GM20431 (cell line): ENCODE data around the gene MLC1.

Experiments used
- in situ Hi-C: fragments of 300-500 bp; cut with MseI, MboI; formaldehyde crosslinking; loops from one replicate; pipeline ENCODE4 v1.15.0; 2020; ENCODE audit warnings: low sequenced_read_pairs; ENCODE audit not compliant: unreplicated experiment

The MLC1 gene

GRCh38 chr22:50045211-50046018 is 39.8 kb downstream of the MLC1 start:
- in situ Hi-C loops, result no loop called here

GRCh38 chr22:50044485-50045118 is 40.6 kb downstream of the MLC1 start:
- in situ Hi-C loops, result no loop called here

- in situ Hi-C loops, result no loop called here
These were observed 43.7 kb downstream of the MLC1 start for GRCh38 chr22:50041361-50042065.

GRCh38 chr22:50040717-50041116 is 44.5 kb downstream of the MLC1 start:
- in situ Hi-C loops, result no loop called here

GRCh38 chr22:50039669-50040443 is 45.4 kb downstream of the MLC1 start:
- in situ Hi-C loops, result loop anchor here (10.0 kb wide), 1 partner anchor 105 kb away; no protein-coding TSS in a partner anchor

- in situ Hi-C loops, result loop anchor here (10.0 kb wide), 1 partner anchor 101 kb away; no protein-coding TSS in a partner anchor
These were observed 49.1 kb downstream of the MLC1 start for GRCh38 chr22:50035976-50036724.

GRCh38 chr22:50035131-50035881 is 49.9 kb downstream of the MLC1 start:
- in situ Hi-C loops, result loop anchor here (10.0 kb wide), 1 partner anchor 101 kb away; no protein-coding TSS in a partner anchor

- in situ Hi-C loops, result loop anchor here (10.0 kb wide), 1 partner anchor 100 kb away; no protein-coding TSS in a partner anchor
These were observed 50.8 kb downstream of the MLC1 start for GRCh38 chr22:50034126-50035081.

GRCh38 chr22:50032941-50033601 is 52.2 kb downstream of the MLC1 start:
- in situ Hi-C loops, result loop anchor here (10.0 kb wide), 1 partner anchor 98 kb away; no protein-coding TSS in a partner anchor

GRCh38 chr22:50032109-50032871 is 52.9 kb downstream of the MLC1 start:
- in situ Hi-C loops, result loop anchor here (10.0 kb wide), 1 partner anchor 97 kb away; no protein-coding TSS in a partner anchor

GRCh38 chr22:50031189-50032091 is 53.8 kb downstream of the MLC1 start:
- in situ Hi-C loops, result loop anchor here (10.0 kb wide), 1 partner anchor 97 kb away; no protein-coding TSS in a partner anchor

- in situ Hi-C loops, result loop anchor here (10.0 kb wide), 1 partner anchor 96 kb away; no protein-coding TSS in a partner anchor
These were observed 54.7 kb downstream of the MLC1 start for GRCh38 chr22:50030297-50031188.

- in situ Hi-C loops, result no loop called here
These were observed 57.3 kb downstream of the MLC1 start for GRCh38 chr22:50027639-50028537.
